Measurements from ENCODE around the gene PCMT1.
A peak's percentile ranks its signal among the peaks of the same experiment; 100 is the strongest.
"Not testable (repeated sequence)": the region's sequence is repeated elsewhere in the genome, so short reads cannot be mapped to it uniquely, and the experiment has no call there.

The PCMT1 gene

GRCh38 chr6:149749594-149750135 is at the start of gene PCMT1:
TSS of gene PCMT1 (plus strand) at chr6:149749741. CDS start at chr6:149749902, 161 bp downstream.
- peak; percentile 85 for DNase-seq

GRCh38 chr6:149701714-149702113 is 47.8 kb upstream of the PCMT1 start:
- no peak for DNase-seq

GRCh38 chr6:149711711-149712110 is 37.8 kb upstream of the PCMT1 start:
- DNase-seq = no peak

GRCh38 chr6:149714442-149714841 is 35.1 kb upstream of the PCMT1 start:
- DNase-seq = no peak

- no peak for DNase-seq
These were observed 33.2 kb upstream of the PCMT1 start for GRCh38 chr6:149716181-149716963.

GRCh38 chr6:149717255-149717587 is 32.3 kb upstream of the PCMT1 start:
- DNase-seq = no peak

GRCh38 chr6:149717588-149718458 is 31.7 kb upstream of the PCMT1 start, which contains the start of gene LATS1:
TSS of gene LATS1 (minus strand) at chr6:149718101. CDS start at chr6:149702126, 15,975 bp downstream.
- peak; percentile 87 for DNase-seq

GRCh38 chr6:149719531-149719930 is 30.0 kb upstream of the PCMT1 start:
- DNase-seq = no peak

- no peak for DNase-seq
These were observed 26.3 kb upstream of the PCMT1 start for GRCh38 chr6:149723262-149723661.

GRCh38 chr6:149723771-149724417 is 25.6 kb upstream of the PCMT1 start:
- DNase-seq = peak; percentile 14

- DNase-seq = no peak
These were observed 23.8 kb upstream of the PCMT1 start for GRCh38 chr6:149725785-149726184.

GRCh38 chr6:149727793-149728498 is 21.6 kb upstream of the PCMT1 start:
- no peak for DNase-seq

- DNase-seq = no peak
These were observed 20.9 kb upstream of the PCMT1 start for GRCh38 chr6:149728499-149729234.

- no peak for DNase-seq
These were observed 19.7 kb upstream of the PCMT1 start for GRCh38 chr6:149729824-149730223.

GRCh38 chr6:149733089-149733720 is 16.3 kb upstream of the PCMT1 start:
- no peak for DNase-seq

GRCh38 chr6:149734915-149735314 is 14.6 kb upstream of the PCMT1 start:
- DNase-seq = no peak

- not testable (repeated sequence) for DNase-seq
These were observed 4.3 kb upstream of the PCMT1 start for GRCh38 chr6:149745252-149745651.

- DNase-seq = peak; percentile 83
These were observed 3.2 kb upstream of the PCMT1 start, which contains the start of gene NUP43 for GRCh38 chr6:149746147-149746946. TSS of gene NUP43 (minus strand) at chr6:149746529. CDS start at chr6:149746495, 34 bp downstream.

- not testable (repeated sequence) for DNase-seq
These were observed 403 bp upstream of the PCMT1 start for GRCh38 chr6:149749082-149749593.

GRCh38 chr6:149750136-149750609 is 632 bp downstream of the PCMT1 start:
- DNase-seq = no peak

All from activated CD4-positive, alpha-beta T cell treated with anti-CD3 and anti-CD28 coated beads for 1 hour (primary cell).